Measurements from ENCODE around the gene ZFPM1. TPM values are rescaled to one million over a fixed set of nuclear protein-coding genes. Genes with fewer than 3 reads are reported as not detected.

The ZFPM1 gene
- total RNA-seq, 2 experiments from 2014 or later = 19.0 to 19.2 TPM

GRCh38 chr16:88558457-88559442 is 105.7 kb downstream of the ZFPM1 start:
- ATAC-seq (ENCODE audit: low read depth) (peak; percentile 51), DNase-seq (no peak)
- Mint-ChIP-seq H3K36me3 (no peaks in the 10 kb centered on the region), H3K4me1 (peaks cover 1% of the 10 kb centered on the region), H3K9me3 (peaks cover 3% of the 10 kb centered on the region), H3K4me3 (no peak overlapping the region), H3K27ac (no peak overlapping the region), H3K27me3 (peaks cover 11% of the 10 kb centered on the region)
- POLR2A ChIA-PET = interaction anchor here (0.5 to 0.7 kb wide), 3 partner anchors 9 to 27 kb away, joined by 3 to 4 read pairs (median 3); partner anchors contain the start of gene ZC3H18

DNA sequence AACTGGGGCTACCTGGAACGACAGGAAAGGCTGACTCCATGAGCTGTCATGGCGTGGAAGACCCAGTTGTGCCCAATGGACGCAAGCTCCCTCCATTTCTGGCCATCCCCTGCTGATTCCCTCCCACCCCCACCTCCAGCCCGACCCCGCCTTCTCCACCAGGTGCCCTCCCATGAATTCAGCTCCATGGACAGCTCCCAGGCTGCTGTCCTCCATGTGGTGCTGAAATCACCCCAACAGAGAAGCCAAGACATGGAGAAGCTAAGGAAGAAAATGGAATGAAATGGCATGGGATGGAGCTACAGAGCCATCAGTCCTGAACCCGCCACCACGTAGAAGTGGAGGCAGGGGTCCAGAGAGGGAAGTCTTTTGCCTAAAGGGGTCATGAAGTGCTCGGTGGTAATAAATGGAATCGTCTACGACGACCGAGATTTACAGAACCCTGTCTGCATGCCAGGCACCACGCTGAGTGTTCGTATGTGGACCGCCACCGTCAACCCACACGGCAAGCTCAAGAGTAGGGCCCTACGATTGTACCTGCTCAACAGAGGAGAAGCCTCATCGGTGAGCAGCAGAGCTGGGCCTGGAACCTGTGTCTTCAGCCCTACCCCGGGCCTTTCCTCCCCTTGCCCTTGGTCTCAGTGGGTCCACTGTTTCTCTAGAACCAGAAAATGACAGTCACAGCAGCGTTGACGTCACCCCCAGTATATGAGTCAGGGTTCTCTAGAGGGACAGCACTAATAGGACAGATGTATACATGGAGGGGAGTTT is 107.8 kb downstream of the ZFPM1 start:
- POLR2A ChIA-PET = interaction anchor here (1.3 kb wide), 1 partner anchor 9 kb away, joined by 5 read pairs; the partner anchor contains the start of gene ZC3H18
- H3K4me1 Mint-ChIP-seq = peaks cover 1% of the 10 kb centered on the region
- no peak overlapping the region for H3K4me3 Mint-ChIP-seq
- DNase-seq (no peak), ATAC-seq (ENCODE audit: low read depth) (no peak)
- no peak overlapping the region for H3K27ac Mint-ChIP-seq
- H3K27me3 Mint-ChIP-seq = peaks cover 6% of the 10 kb centered on the region
- no peaks in the 10 kb centered on the region for H3K36me3 Mint-ChIP-seq
- H3K9me3 Mint-ChIP-seq = peaks cover 3% of the 10 kb centered on the region

DNA sequence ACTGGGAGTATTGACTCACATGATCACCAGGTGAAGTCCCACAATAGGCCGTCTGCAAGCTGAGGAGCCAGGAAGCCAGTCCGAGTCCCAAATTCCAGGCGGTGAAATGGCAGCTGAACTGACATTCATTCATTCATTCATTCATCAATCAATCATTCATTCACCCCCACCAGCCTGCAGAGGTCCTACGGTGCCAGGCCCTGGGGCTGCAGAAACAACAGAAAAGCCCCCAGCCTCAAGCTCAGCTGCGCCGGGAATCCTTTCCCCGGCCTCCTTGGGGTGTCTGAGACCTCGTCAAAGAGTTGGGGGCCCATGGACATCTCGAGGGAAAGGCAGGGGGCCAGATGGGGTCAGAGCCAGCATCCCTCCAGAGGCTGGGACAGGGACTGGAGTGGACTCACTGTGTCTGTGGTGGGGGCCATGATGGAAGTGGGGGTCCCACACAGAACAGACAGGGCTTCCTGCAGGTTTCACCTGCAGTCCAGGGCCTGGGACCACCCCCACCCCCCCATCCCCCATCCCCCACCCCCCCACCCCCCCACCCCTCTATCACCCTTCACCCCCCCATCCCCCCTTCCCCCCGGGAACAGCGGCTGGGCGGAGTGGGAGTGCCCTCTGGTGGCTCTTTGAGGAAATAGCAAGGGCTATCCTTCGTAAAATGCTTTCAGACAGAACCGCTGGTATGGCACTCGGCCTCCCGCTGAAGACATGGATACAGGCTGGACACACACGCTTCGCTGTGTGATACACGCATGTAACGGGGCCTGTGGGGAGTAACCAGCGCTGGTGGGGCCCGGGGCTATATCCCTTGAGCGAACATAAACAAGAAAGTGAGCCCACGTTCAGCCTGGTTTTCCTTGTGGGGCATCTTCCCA is 108.6 kb downstream of the ZFPM1 start:
- no peaks in the 10 kb centered on the region for H3K36me3 Mint-ChIP-seq
- peaks cover 4% of the 10 kb centered on the region for H3K4me1 Mint-ChIP-seq
- no peaks in the 10 kb centered on the region for H3K9me3 Mint-ChIP-seq
- no peak overlapping the region for H3K27ac Mint-ChIP-seq
- no peak overlapping the region for H3K4me3 Mint-ChIP-seq
- DNase-seq (peak; percentile 54), ATAC-seq (ENCODE audit: low read depth) (no peak)
- POLR2A ChIA-PET = interaction anchor here (1.3 kb wide), 1 partner anchor 8 kb away, joined by 5 read pairs; the partner anchor contains the start of gene ZC3H18
- H3K27me3 Mint-ChIP-seq = peaks cover 4% of the 10 kb centered on the region

- ATAC-seq (ENCODE audit: low read depth) = no peak
- no peaks in the 10 kb centered on the region for H3K9me3 Mint-ChIP-seq
- no peak for DNase-seq
- POLR2A ChIA-PET = no interaction called here
- no peaks in the 10 kb centered on the region for H3K36me3 Mint-ChIP-seq
- H3K4me3 Mint-ChIP-seq = no peak overlapping the region
- H3K27me3 Mint-ChIP-seq = peaks cover 2% of the 10 kb centered on the region
- peaks cover 11% of the 10 kb centered on the region for H3K4me1 Mint-ChIP-seq
- H3K27ac Mint-ChIP-seq = peak overlapping the region; percentile 55
These were observed 113.1 kb downstream of the ZFPM1 start for GRCh38 chr16:88566158-88566557.

DNA sequence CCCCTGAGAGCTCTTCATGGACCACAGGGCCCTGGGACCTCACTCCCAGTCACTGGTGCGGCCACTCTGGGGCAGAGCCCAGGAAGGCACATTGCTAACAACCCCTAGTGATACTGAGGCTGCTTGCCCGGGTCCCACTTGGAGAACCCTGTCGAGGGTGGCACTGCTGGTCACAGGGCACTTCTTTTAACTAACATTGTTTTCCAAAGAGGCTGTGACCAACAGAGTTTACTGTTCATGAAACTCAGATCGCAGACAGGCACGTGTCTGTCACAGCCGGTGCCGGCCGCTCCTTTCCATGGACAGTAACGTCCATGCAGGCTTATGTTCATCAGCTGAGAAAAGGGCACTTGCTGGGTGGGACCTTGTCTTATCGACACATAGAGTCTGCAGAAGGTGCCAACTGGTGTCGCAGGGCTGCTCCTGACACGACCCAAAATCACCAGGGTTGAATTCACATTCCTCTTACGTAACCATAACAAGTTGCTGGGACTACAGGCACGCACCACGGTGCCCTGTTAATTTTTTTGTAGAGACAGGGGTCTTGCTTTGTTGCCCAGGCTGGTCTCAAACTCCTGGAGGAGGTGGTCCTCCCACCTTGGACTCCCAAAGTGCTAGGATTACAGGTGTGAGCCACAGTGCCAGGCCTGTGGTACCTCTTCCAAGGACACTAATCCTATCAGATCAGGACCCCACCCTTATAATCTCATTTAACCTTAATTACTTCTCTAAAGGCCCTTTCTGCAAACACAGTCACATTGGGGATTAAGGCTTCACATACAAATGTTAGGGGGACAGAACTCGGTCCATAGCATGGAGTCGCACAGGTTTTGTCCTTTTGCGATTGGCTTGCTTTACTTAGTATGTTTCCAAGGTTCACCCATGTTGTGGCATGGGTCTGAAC is 115.9 kb downstream of the ZFPM1 start:
- peaks cover 24% of the 10 kb centered on the region for H3K4me1 Mint-ChIP-seq
- H3K9me3 Mint-ChIP-seq = no peaks in the 10 kb centered on the region
- H3K4me3 Mint-ChIP-seq = peak overlapping the region; percentile 89
- peak overlapping the region; percentile 72 for H3K27ac Mint-ChIP-seq
- H3K27me3 Mint-ChIP-seq = no peaks in the 10 kb centered on the region
- POLR2A ChIA-PET = interaction anchor here (2.0 to 2.3 kb wide), 3 partner anchors 51 to 133 kb away, joined by 8 to 19 read pairs (median 12); no protein-coding TSS in a partner anchor
- no peaks in the 10 kb centered on the region for H3K36me3 Mint-ChIP-seq
- DNase-seq (no peak), ATAC-seq (ENCODE audit: low read depth) (no peak)

DNA sequence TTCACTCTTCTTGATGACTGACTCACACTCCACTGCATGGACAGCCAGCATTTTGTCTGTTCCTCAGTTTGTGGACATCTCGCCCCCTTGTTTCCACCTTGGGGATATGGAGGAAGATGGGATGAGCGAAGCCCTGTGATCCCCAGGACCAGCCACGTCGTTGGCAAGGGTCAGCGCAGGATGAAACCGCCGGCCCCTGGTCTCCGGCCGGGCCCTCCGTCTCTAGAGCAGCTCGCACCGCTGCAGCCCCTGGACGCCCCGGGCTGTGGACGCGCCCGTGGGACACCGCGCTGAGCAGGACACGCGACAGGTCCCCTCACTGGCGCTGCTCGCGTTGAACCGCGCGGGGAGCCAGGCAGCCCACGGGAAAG is 116.5 kb downstream of the ZFPM1 start:
- POLR2A ChIA-PET = interaction anchor here (0.6 to 2.3 kb wide), 17 partner anchors 9 to 1295 kb away, joined by 3 to 19 read pairs (median 3); partner anchors contain the start of genes BANP, KLHDC4, ZFPM1 and ZNF778
- peak; percentile 30 for ATAC-seq (ENCODE audit: low read depth)
- peak overlapping the region; percentile 72 for H3K27ac Mint-ChIP-seq
- H3K4me3 Mint-ChIP-seq = peak overlapping the region; percentile 89
- H3K9me3 Mint-ChIP-seq = no peaks in the 10 kb centered on the region
- no peak for DNase-seq
- peaks cover 24% of the 10 kb centered on the region for H3K4me1 Mint-ChIP-seq
- no peaks in the 10 kb centered on the region for H3K27me3 Mint-ChIP-seq
- no peaks in the 10 kb centered on the region for H3K36me3 Mint-ChIP-seq

DNA sequence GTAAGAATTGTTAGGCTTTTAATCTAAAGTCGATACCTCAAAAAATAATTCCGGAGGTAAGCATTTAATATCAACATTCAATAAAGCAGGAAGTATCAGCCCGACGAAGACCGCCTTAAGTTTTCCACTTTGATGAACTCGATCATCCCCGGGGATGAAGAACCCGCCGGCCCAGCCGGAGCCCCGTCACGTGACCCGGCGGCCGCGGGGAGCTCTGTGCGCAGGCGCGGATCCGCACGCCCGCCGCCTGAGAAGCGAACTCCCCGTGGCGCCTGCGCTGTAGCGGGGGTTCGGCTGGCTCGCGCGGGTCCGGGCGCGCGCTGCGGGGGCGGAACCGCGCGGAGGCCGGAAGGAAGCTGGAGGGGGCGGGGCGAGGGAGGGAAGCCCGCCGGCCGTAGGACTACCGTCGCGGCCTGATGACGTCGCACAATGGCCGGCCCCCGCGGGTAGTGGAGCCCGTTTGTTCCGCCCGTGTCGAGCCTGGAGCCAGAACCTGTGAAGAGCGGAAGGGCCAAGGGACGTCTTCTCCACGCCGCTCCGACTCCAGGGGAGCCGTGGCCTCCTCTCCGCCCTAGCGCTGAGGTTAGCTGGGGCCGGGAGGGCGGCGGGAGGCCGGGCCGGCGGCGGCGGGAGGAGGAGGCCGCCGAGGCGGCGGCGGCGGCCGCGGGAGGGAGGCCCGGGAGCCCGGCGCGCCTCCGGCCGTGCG is 117.1 kb downstream of the ZFPM1 start, which contains the start of gene ZC3H18:
TSS of gene ZC3H18 (plus strand) at position 419 of the 706 bp plus-strand sequence. CDS start 6,721 bp downstream, outside the sequence.
- H3K9me3 Mint-ChIP-seq = no peaks in the 10 kb centered on the region
- peak within 1 kb of the TSS; percentile 87 for H3K27ac Mint-ChIP-seq
- DNase-seq (peak; percentile 99), ATAC-seq (ENCODE audit: low read depth) (peak; percentile 93)
- H3K36me3 Mint-ChIP-seq = peaks cover under 1% of the 10 kb centered on the region
- peaks cover 24% of the 10 kb centered on the region for H3K4me1 Mint-ChIP-seq
- POLR2A ChIA-PET = interaction anchor here (0.6 to 2.3 kb wide), 24 partner anchors 9 to 1294 kb away, joined by 3 to 19 read pairs (median 3); partner anchors contain the start of genes ACSF3, BANP, KLHDC4 and SNAI3
- H3K4me3 Mint-ChIP-seq = peak within 1 kb of the TSS; percentile 89
- no peaks in the 10 kb centered on the region for H3K27me3 Mint-ChIP-seq

GRCh38 chr16:88570691-88571092 is 117.6 kb downstream of the ZFPM1 start:
- no peaks in the 10 kb centered on the region for H3K27me3 Mint-ChIP-seq
- peaks cover 2% of the 10 kb centered on the region for H3K36me3 Mint-ChIP-seq
- peak overlapping the region; percentile 87 for H3K4me3 Mint-ChIP-seq
- DNase-seq = no peak
- POLR2A ChIA-PET = interaction anchor here (0.7 to 2.3 kb wide), 24 partner anchors 10 to 1294 kb away, joined by 3 to 19 read pairs (median 3); partner anchors contain the start of genes ACSF3, BANP, KLHDC4 and SNAI3
- H3K27ac Mint-ChIP-seq = peak overlapping the region; percentile 76
- peaks cover 24% of the 10 kb centered on the region for H3K4me1 Mint-ChIP-seq
- H3K9me3 Mint-ChIP-seq = no peaks in the 10 kb centered on the region
- ATAC-seq (ENCODE audit: low read depth) = peak; percentile 48

DNA sequence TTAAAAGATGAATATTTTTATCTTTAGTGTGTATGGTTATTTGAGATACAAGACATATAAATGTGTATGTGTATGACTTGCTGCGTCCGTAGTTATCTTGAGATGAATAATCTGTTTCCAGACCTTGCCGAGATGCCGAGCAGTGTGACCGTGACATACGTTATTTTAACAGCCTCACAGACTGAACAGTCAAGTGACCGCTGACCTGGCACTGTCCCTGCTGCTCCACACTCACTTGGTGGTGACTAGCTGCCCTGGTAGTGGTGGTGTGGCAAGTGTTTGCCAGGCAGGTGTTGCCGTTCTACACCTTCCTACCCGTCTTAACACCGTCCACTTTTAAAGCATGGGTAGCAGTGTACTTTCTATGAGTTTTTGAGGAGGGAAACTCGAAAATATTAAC is 122.2 kb downstream of the ZFPM1 start:
- H3K27me3 Mint-ChIP-seq = no peaks in the 10 kb centered on the region
- POLR2A ChIA-PET = no interaction called here
- no peaks in the 10 kb centered on the region for H3K9me3 Mint-ChIP-seq
- H3K27ac Mint-ChIP-seq = no peak overlapping the region
- peaks cover 39% of the 10 kb centered on the region for H3K4me1 Mint-ChIP-seq
- no peak for ATAC-seq (ENCODE audit: low read depth)
- no peak overlapping the region for H3K4me3 Mint-ChIP-seq
- no peak for DNase-seq
- H3K36me3 Mint-ChIP-seq = peaks cover 10% of the 10 kb centered on the region

DNA sequence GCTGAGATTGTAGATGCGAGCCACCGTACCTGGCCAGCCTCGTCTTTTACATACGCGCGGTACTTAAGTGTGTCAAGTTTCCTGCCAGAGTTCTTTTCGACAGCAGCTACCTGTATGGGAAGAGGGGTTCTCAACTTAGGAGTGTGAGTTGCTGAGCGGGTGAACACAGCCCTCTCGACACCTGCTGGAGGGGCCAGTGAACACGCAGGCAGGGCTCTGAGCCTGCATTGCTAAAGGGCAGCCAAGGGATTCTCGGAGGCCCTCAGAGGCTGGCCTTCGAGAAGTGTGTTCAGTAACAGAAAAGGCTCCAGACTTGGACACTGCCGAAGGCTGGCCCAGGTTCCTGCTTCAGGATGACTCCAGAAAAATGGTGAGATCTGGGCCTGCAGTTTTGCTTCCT is 123.2 kb downstream of the ZFPM1 start:
- peaks cover 10% of the 10 kb centered on the region for H3K36me3 Mint-ChIP-seq
- H3K4me3 Mint-ChIP-seq = no peak overlapping the region
- H3K4me1 Mint-ChIP-seq = peaks cover 34% of the 10 kb centered on the region
- POLR2A ChIA-PET = no interaction called here
- DNase-seq (no peak), ATAC-seq (ENCODE audit: low read depth) (no peak)
- H3K9me3 Mint-ChIP-seq = no peaks in the 10 kb centered on the region
- H3K27me3 Mint-ChIP-seq = no peaks in the 10 kb centered on the region
- no peak overlapping the region for H3K27ac Mint-ChIP-seq

DNA sequence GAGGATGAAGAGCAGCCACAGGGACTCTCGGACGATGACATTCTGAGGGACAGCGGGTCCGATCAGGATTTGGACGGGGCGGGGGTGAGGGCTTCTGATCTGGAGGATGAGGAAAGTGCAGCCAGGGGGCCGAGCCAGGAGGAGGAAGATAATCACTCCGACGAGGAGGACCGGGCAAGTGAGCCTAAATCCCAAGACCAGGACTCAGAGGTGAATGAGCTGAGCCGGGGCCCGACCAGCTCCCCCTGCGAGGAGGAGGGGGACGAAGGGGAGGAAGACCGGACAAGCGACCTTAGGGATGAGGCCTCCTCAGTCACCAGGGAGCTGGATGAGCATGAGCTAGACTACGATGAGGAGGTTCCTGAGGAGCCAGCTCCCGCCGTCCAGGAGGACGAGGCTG is 124.1 kb downstream of the ZFPM1 start:
- Mint-ChIP-seq H3K27me3 (no peaks in the 10 kb centered on the region), H3K9me3 (no peaks in the 10 kb centered on the region), H3K4me3 (peak overlapping the region; percentile 41), H3K27ac (peak overlapping the region; percentile 11), H3K4me1 (peaks cover 28% of the 10 kb centered on the region), H3K36me3 (peaks cover 12% of the 10 kb centered on the region)
- POLR2A ChIA-PET = no interaction called here
- no peak for DNase-seq
- no peak for ATAC-seq (ENCODE audit: low read depth)

Data from activated naive CD8-positive, alpha-beta T cell treated with anti-CD3 and anti-CD28 coated beads, Interleukin-2, amount 10 ng/mL, durations not matched to agents 7 days and 5 days (primary cell).